ENCODE measurements around the gene STK24. TPM values are rescaled to one million over a fixed set of nuclear protein-coding genes. Genes with fewer than 3 reads are reported as not detected.

Gene STK24
- total and polyA plus RNA-seq, 2 of the 8 experiments (the other 6 are each of a cell fraction or from before 2014, with no cell fraction given) = 62.8 to 143 TPM

- no peak overlapping the region for H2BK5ac ChIP-seq (ENCODE audit: low read depth, low read length)
- H3K9ac ChIP-seq (replicated peaks in 1 of 4; ENCODE audit: extremely low read depth in 1 of 4, low read depth in 3 of 4, low read length in 3 of 4) = no peak overlapping the region
- H2AFZ ChIP-seq (ENCODE audit: low read length) = no peak overlapping the region
- H3K18ac ChIP-seq (ENCODE audit: extremely low read depth, low read length) = no peak overlapping the region
- H3K79me1 ChIP-seq (ENCODE audit: low read depth, low read length) = no peaks in the 10 kb centered on the region
- DNase-seq (ENCODE audit: low read depth in 1 of 2, low spot score in 2 of 2) = no peak
- H4K8ac ChIP-seq (ENCODE audit: extremely low read depth, insufficient read depth, low read length) = no peak overlapping the region
- H2BK12ac ChIP-seq (ENCODE audit: low read depth, low read length) = no peak overlapping the region
- no peak overlapping the region for H4K5ac ChIP-seq (ENCODE audit: insufficient read length, low read depth, low read length)
- H4K20me1 ChIP-seq (replicated peaks in 1 of 2; ENCODE audit: control insufficient read depth in 1 of 2, insufficient read depth in 2 of 2, low read length in 2 of 2) = peaks cover 0 to 2% of the 10 kb centered on the region in 2 experiments
- no peak for FAIRE-seq
- H3K4me1 ChIP-seq (replicated peaks in 1 of 4; ENCODE audit: control insufficient read depth in 3 of 4, insufficient read depth in 4 of 4, low read length in 3 of 4) = 0 out of 7 replicates have a peak, but pooled peaks cover 0 to 2% (median 0%) of the 10 kb centered on the region in 4 experiments
- H3K4ac ChIP-seq (replicated peaks; ENCODE audit: insufficient read length, low read depth, low read length) = no peak overlapping the region
- no peaks in the 10 kb centered on the region for H3K79me2 ChIP-seq (ENCODE audit: control insufficient read depth in 1 of 2, insufficient read depth in 2 of 2, low read length in 2 of 2)
- H3K4me2 ChIP-seq (ENCODE audit: insufficient read depth in 1 of 2, low read depth in 2 of 2, low read length in 2 of 2) = no peak overlapping the region
- H3K23ac ChIP-seq (ENCODE audit: insufficient read length) = no peak overlapping the region
- H3K27me3 ChIP-seq (replicated peaks in 1 of 4; ENCODE audit: control insufficient read depth in 3 of 4, extremely low read depth in 1 of 4, insufficient read depth in 3 of 4, low read length in 3 of 4) = no peaks in the 10 kb centered on the region
- POLR2A ChIA-PET (ENCODE audit: partially characterized antibody) = interaction anchor here (1.0 kb wide), 1 partner anchor 13 kb away, joined by 6 read pairs; no protein-coding TSS in a partner anchor
- no peak overlapping the region for H2BK15ac ChIP-seq (ENCODE audit: low read length)
- no peak overlapping the region for H3K56ac ChIP-seq (replicated peaks; ENCODE audit: insufficient read length, low read depth, low read length)
- CTCF ChIA-PET (ENCODE audit: partially characterized antibody) = interaction anchor here (0.6 to 2.7 kb wide), 7 partner anchors 10 to 505 kb away, joined by 3 to 16 read pairs (median 3); no protein-coding TSS in a partner anchor
- H3K14ac ChIP-seq (ENCODE audit: insufficient read length) = no peak overlapping the region
- H4K91ac ChIP-seq (replicated peaks; ENCODE audit: insufficient read length, low read length) = no peak overlapping the region
- H3K36me3 ChIP-seq (ENCODE audit: control insufficient read depth in 2 of 4, insufficient read depth in 4 of 4, low read length in 3 of 4) = peaks cover 0 to 15% (median 5%) of the 10 kb centered on the region in 4 experiments; a peak in 3 of 8 replicates
- H3K23me2 ChIP-seq (ENCODE audit: low read depth, low read length) = no peaks in the 10 kb centered on the region
- no peaks in the 10 kb centered on the region for H3K9me3 ChIP-seq (ENCODE audit: insufficient read depth in 2 of 2, low read depth in 1 of 2, low read length in 1 of 2)
- no peak overlapping the region for H2AK5ac ChIP-seq (ENCODE audit: low read depth, low read length)
- no peak overlapping the region for H2BK120ac ChIP-seq (replicated peaks; ENCODE audit: low read depth, low read length)
- H2BK20ac ChIP-seq (ENCODE audit: low read length) = no peak overlapping the region
- H3K27ac ChIP-seq (ENCODE audit: low read depth, low read length) = no peak overlapping the region
- 97% methylated on average over 10 of the region's 13 CpGs; no CpG with 5 or more reads in 1 of the 2 experiments for WGBS, 2 experiments (ENCODE audit: extremely low coverage in 1 of 2, insufficient coverage in 1 of 2, insufficient read length in 1 of 2, insufficient replicate concordance in 2 of 2, low coverage in 1 of 2, low lambda C conversion rate in 2 of 2, missing lambda C conversion rate in 1 of 2)
- H3K4me3 ChIP-seq (ENCODE audit: extremely low read depth in 1 of 4, insufficient read depth in 2 of 4, low read depth in 3 of 4, low read length in 4 of 4) = no peak overlapping the region
- TF ChIP-seq GABPA (IDR thresholded peaks at IDR 0.05; ENCODE audit: borderline replicate concordance, insufficient read depth, low read length) (no peak), SIRT6 (IDR thresholded peaks at IDR 0.05; ENCODE audit: low read length) (no peak), CHD1 (IDR thresholded peaks at IDR 0.05; ENCODE audit: low read depth, low read length) (no peak), HDAC2 (IDR thresholded peaks at IDR 0.05; ENCODE audit: borderline replicate concordance in 1 of 2, low read depth in 2 of 2, low read length in 2 of 2) (no peak), BRCA1 (IDR thresholded peaks at IDR 0.05; ENCODE audit: low read depth, low read length) (no peak), EZH2 (IDR thresholded peaks at IDR 0.05; ENCODE audit: low read depth, low read length, severe bottlenecking) (no peak), CHD2 (IDR thresholded peaks at IDR 0.05; ENCODE audit: low read length) (no peak), SAP30 (IDR thresholded peaks at IDR 0.05; ENCODE audit: insufficient read depth, insufficient replicate concordance, low read length) (no peak), ASH2L (IDR thresholded peaks at IDR 0.05; ENCODE audit: low read length) (no peak), JUN (IDR thresholded peaks at IDR 0.05; ENCODE audit: low read depth, low read length) (no peak), YY1 (IDR thresholded peaks at IDR 0.05; ENCODE audit: low read depth, low read length) (no peak), EP300 (IDR thresholded peaks at IDR 0.05; ENCODE audit: borderline replicate concordance in 1 of 2, low read depth in 2 of 2, low read length in 2 of 2) (no peak), RFX5 (IDR thresholded peaks at IDR 0.05; ENCODE audit: borderline replicate concordance, low read depth, low read length) (no peak)
These were observed 149.4 kb downstream of the STK24 start for GRCh38 chr13:98427331-98427995.
